Stimulated activated effector memory CD8-positive, alpha-beta T cell treated with anti-CD3 and anti-CD28 coated beads, Interleukin-12 subunit alpha, Interleukin-12 subunit beta, amount 100 ng/mL, for 72 hours (primary cell): ENCODE results near the gene RNASE4.
A peak's percentile ranks its signal among the peaks of the same experiment; 100 is the strongest.
"Not testable (repeated sequence)": the region's sequence is repeated elsewhere in the genome, so short reads cannot be mapped to it uniquely, and the experiment has no call there.

Source experiments
- ATAC-seq: fragments of 150-1000 bp; cut with Tn5 transposase; 2 replicates; pipeline ENCODE4 v1.10.0; 2021
- DNase-seq, 2 donors: peaks; one replicate each; pipeline ENCODE4 v3.0.0; 2021 to 2022; ENCODE audit warnings: low spot score in 2 of 2
- H3K27ac Mint-ChIP-seq: one replicate; pipeline ENCODE4 v1.8.0; 2022; ENCODE audit warnings: mild to moderate bottlenecking, mixed read lengths
- H3K36me3 Mint-ChIP-seq: one replicate; pipeline ENCODE4 v1.8.0; 2022; ENCODE audit warnings: mild to moderate bottlenecking, mixed read lengths
- H3K4me1 Mint-ChIP-seq: one replicate; pipeline ENCODE4 v1.8.0; 2022; ENCODE audit warnings: mixed read lengths
- H3K4me3 Mint-ChIP-seq: one replicate; pipeline ENCODE4 v1.8.0; 2022; ENCODE audit warnings: mild to moderate bottlenecking, mixed read lengths
- H3K9me3 Mint-ChIP-seq: one replicate; pipeline ENCODE4 v1.8.0; 2022; ENCODE audit warnings: mixed read lengths

The RNASE4 gene

GRCh38 chr14:20683891-20684661 is at the start of gene RNASE4:
Gene RNASE4 (plus strand): TSS chr14:20684560. CDS start chr14:20699372, 14,812 bp downstream.
- DNase-seq (peak; percentile 76 to 94), ATAC-seq (peak; percentile 58)
- H3K4me3 Mint-ChIP-seq: no peak within 1 kb of the TSS
- H3K36me3 Mint-ChIP-seq: no peaks in the 10 kb centered on the region
- no peaks in the 10 kb centered on the region for H3K9me3 Mint-ChIP-seq
- H3K4me1 Mint-ChIP-seq: no peaks in the 10 kb centered on the region
- H3K27ac Mint-ChIP-seq: no peak within 1 kb of the TSS

GRCh38 chr14:20641591-20641990 is 42.8 kb upstream of the RNASE4 start, which contains the start of gene OR6S1:
Gene OR6S1 (minus strand): TSS chr14:20641691. CDS start chr14:20641691, 0 bp downstream.
- Mint-ChIP-seq H3K4me3 (no peak within 1 kb of the TSS), H3K27ac (no peak within 1 kb of the TSS), H3K4me1 (no peaks in the 10 kb centered on the region), H3K36me3 (no peaks in the 10 kb centered on the region), H3K9me3 (no peaks in the 10 kb centered on the region)
- ATAC-seq (no peak), DNase-seq (no peak)

- Mint-ChIP-seq H3K4me1 (no peaks in the 10 kb centered on the region), H3K27ac (no peak overlapping the region), H3K36me3 (no peaks in the 10 kb centered on the region), H3K9me3 (no peaks in the 10 kb centered on the region), H3K4me3 (no peak overlapping the region)
- no peak for ATAC-seq
- DNase-seq: no peak
Observed at GRCh38 chr14:20642182-20642581, 42.2 kb upstream of the RNASE4 start.

- DNase-seq, H3K4me1 Mint-ChIP-seq, H3K36me3 Mint-ChIP-seq, ATAC-seq, H3K27ac Mint-ChIP-seq, H3K9me3 Mint-ChIP-seq, H3K4me3 Mint-ChIP-seq: not testable (repeated sequence)
Observed at GRCh38 chr14:20642755-20643154, 41.6 kb upstream of the RNASE4 start.

GRCh38 chr14:20644520-20644919 is 39.8 kb upstream of the RNASE4 start:
- DNase-seq (no peak), ATAC-seq (no peak)
- Mint-ChIP-seq H3K4me1 (no peaks in the 10 kb centered on the region), H3K4me3 (no peak overlapping the region), H3K27ac (no peak overlapping the region), H3K9me3 (no peaks in the 10 kb centered on the region), H3K36me3 (no peaks in the 10 kb centered on the region)

- Mint-ChIP-seq H3K9me3 (no peaks in the 10 kb centered on the region), H3K27ac (no peak overlapping the region), H3K36me3 (no peaks in the 10 kb centered on the region), H3K4me3 (no peak overlapping the region), H3K4me1 (no peaks in the 10 kb centered on the region)
- ATAC-seq: no peak
- DNase-seq: no peak
Observed at GRCh38 chr14:20645481-20645880, 38.9 kb upstream of the RNASE4 start.

- DNase-seq: peak in 1 of 2 donors; percentile 80
- peak overlapping the region; percentile 55 for H3K4me3 Mint-ChIP-seq
Observed at GRCh38 chr14:20652996-20653975, 31.1 kb upstream of the RNASE4 start.

GRCh38 chr14:20655851-20656250 is 28.5 kb upstream of the RNASE4 start:
- peaks cover 35% of the 10 kb centered on the region for H3K4me1 Mint-ChIP-seq
- H3K4me3 Mint-ChIP-seq: no peak overlapping the region
- ATAC-seq: no peak
- no peaks in the 10 kb centered on the region for H3K9me3 Mint-ChIP-seq
- H3K27ac Mint-ChIP-seq: no peak overlapping the region
- peaks cover 7% of the 10 kb centered on the region for H3K36me3 Mint-ChIP-seq
- no peak for DNase-seq

More at GRCh38 chr14:20652996-20653975, 31.1 kb upstream of the RNASE4 start:
- no peaks in the 10 kb centered on the region for H3K9me3 Mint-ChIP-seq
- H3K27ac Mint-ChIP-seq: peak overlapping the region; percentile 81
- peak; percentile 81 for ATAC-seq
- H3K4me1 Mint-ChIP-seq: peaks cover 35% of the 10 kb centered on the region
- peaks cover 7% of the 10 kb centered on the region for H3K36me3 Mint-ChIP-seq

- Mint-ChIP-seq H3K4me3 (no peak overlapping the region), H3K9me3 (no peaks in the 10 kb centered on the region), H3K4me1 (peaks cover 35% of the 10 kb centered on the region), H3K27ac (no peak overlapping the region), H3K36me3 (peaks cover 7% of the 10 kb centered on the region)
- ATAC-seq: no peak
- DNase-seq: no peak
Observed at GRCh38 chr14:20656274-20656673, 28.1 kb upstream of the RNASE4 start.

GRCh38 chr14:20657216-20658211 is 26.8 kb upstream of the RNASE4 start:
- peaks cover 40% of the 10 kb centered on the region for H3K4me1 Mint-ChIP-seq
- ATAC-seq (peak; percentile 35), DNase-seq (no peak)
- no peak overlapping the region for H3K27ac Mint-ChIP-seq
- H3K4me3 Mint-ChIP-seq: no peak overlapping the region
- H3K36me3 Mint-ChIP-seq: peaks cover 7% of the 10 kb centered on the region
- no peaks in the 10 kb centered on the region for H3K9me3 Mint-ChIP-seq

GRCh38 chr14:20658246-20658645 is 26.1 kb upstream of the RNASE4 start:
- Mint-ChIP-seq H3K36me3 (peaks cover 8% of the 10 kb centered on the region), H3K27ac (no peak overlapping the region), H3K9me3 (no peaks in the 10 kb centered on the region), H3K4me1 (peaks cover 41% of the 10 kb centered on the region), H3K4me3 (no peak overlapping the region)
- ATAC-seq: no peak
- no peak for DNase-seq

- Mint-ChIP-seq H3K27ac (no peak overlapping the region), H3K4me3 (no peak overlapping the region), H3K4me1 (peaks cover 38% of the 10 kb centered on the region), H3K9me3 (no peaks in the 10 kb centered on the region), H3K36me3 (peaks cover 9% of the 10 kb centered on the region)
- ATAC-seq (no peak), DNase-seq (no peak)
Observed at GRCh38 chr14:20659336-20659735, 25.0 kb upstream of the RNASE4 start.

- H3K4me1 Mint-ChIP-seq: peaks cover 35% of the 10 kb centered on the region
- DNase-seq: no peak
- no peak for ATAC-seq
- H3K4me3 Mint-ChIP-seq: no peak overlapping the region
- H3K36me3 Mint-ChIP-seq: peaks cover 9% of the 10 kb centered on the region
- no peaks in the 10 kb centered on the region for H3K9me3 Mint-ChIP-seq
- no peak overlapping the region for H3K27ac Mint-ChIP-seq
Observed at GRCh38 chr14:20659813-20660395, 24.5 kb upstream of the RNASE4 start.

GRCh38 chr14:20661197-20661596 is 23.2 kb upstream of the RNASE4 start:
- no peak overlapping the region for H3K4me3 Mint-ChIP-seq
- no peaks in the 10 kb centered on the region for H3K9me3 Mint-ChIP-seq

More at GRCh38 chr14:20661197-20661596, 23.2 kb upstream of the RNASE4 start:
- Mint-ChIP-seq H3K4me1 (peaks cover 35% of the 10 kb centered on the region), H3K27ac (no peak overlapping the region), H3K36me3 (peaks cover 9% of the 10 kb centered on the region)
- ATAC-seq (no peak), DNase-seq (no peak)
